Stomach (tissue), 9 donors: ENCODE data around the gene SH3GLB2. TPM values are rescaled to one million over a fixed set of nuclear protein-coding genes. Genes with fewer than 3 reads are reported as not detected.

Experiments used
- DNase-seq, 2 donors: peaks; one replicate each; pipeline versions ENCODE4 v3.0.0 to v3.0.0-alpha.2; 2013 to 2019
- H3K27ac ChIP-seq, 5 donors: fragments of 200-600 bp in 4 of 5; sonication (generic) in 4 of 5; one replicate each; pipeline ENCODE4 v1.5.1; 2013 to 2019; ENCODE audit warnings: mild to moderate bottlenecking in 1 of 5, moderate library complexity in 1 of 5
- H3K27me3 ChIP-seq, 3 donors: fragments of 200-600 bp; sonication (generic); one replicate each; pipeline ENCODE4 v1.5.1; 2017 to 2019; ENCODE audit warnings: mixed run types in 1 of 3
- H3K36me3 ChIP-seq, 4 donors: fragments of 200-600 bp; sonication (generic); 1 replicate in 3 of 4; 2 replicates in 1 of 4; pipeline ENCODE4 v1.5.1; 2016 to 2019
- H3K4me1 ChIP-seq, 4 donors: fragments of 200-600 bp; sonication (generic); one replicate each; pipeline ENCODE4 v1.5.1; 2016 to 2019
- H3K4me3 ChIP-seq, 4 donors: fragments of 200-600 bp; sonication (generic) in 3 of 4; one replicate each; pipeline ENCODE4 v1.5.1; 2016 to 2019; ENCODE audit warnings: mild to moderate bottlenecking in 1 of 4
- H3K9me3 ChIP-seq, 4 donors: fragments of 200-600 bp; sonication (generic); one replicate each; pipeline ENCODE4 v1.5.1; 2016 to 2019
- EP300 ChIP-seq: sonication (generic); formaldehyde crosslinking; IDR thresholded peaks from one replicate; pipeline ENCODE4 v1.6.1; 2017; ENCODE audit warnings: antibody characterized with exemption
- POLR2A ChIP-seq, 4 donors: fragments of 450-650 bp; IDR thresholded peaks; one replicate each; pipeline ENCODE4 v1.6.1; 2016; ENCODE audit warnings: antibody characterized with exemption in 4 of 4, control low read depth in 2 of 4, mild to moderate bottlenecking in 1 of 4, moderate library complexity in 1 of 4
- POLR2AphosphoS5 ChIP-seq, 3 donors: sonication (generic); formaldehyde crosslinking; IDR thresholded peaks; one replicate each; pipeline ENCODE4 v1.6.1; 2016; ENCODE audit warnings: antibody characterized with exemption in 3 of 3
- WGBS, 5 donors: extraction: QIAGEN DNeasy Blood & Tissue Kit in 3 of 5; methylation state at CpG; one replicate each; pipeline versions ENCODE4 v1.1.5 to v1.1.7; 2013 to 2018; 5-methylcytosine and 5-hydroxymethylcytosine counted together
- intact Hi-C: fragments of 100-400 bp; cut with DNase I; formaldehyde crosslinking; loops from one replicate; pipeline ENCODE4 v1.15.1; 2023; ENCODE audit warnings: low total_unique reads
- polyA plus RNA-seq, 3 donors: library from polyadenylated mRNA; stranded (reverse); fragments of 200-250 nt; gene quantifications; one replicate each; pipeline ENCODE4 v1.2.3, GENCODE V29; 2013
- total RNA-seq, 5 donors: library from RNA; depleted of rRNA; stranded (reverse); fragments of >200 nt; gene quantifications; one replicate each; pipeline versions ENCODE4 v1.1.0 to v1.2.3, GENCODE V29; 2014 to 2016
- TF ChIP-seq, protein P1 (sequence below), 7 experiments: fragments of 450-650 bp in 4 of 7; fragments of 200-600 bp in 3 of 7; sonication (generic) in 3 of 7; IDR thresholded peaks; one replicate each; pipeline ENCODE4 v1.5.1; 2016 to 2019; ENCODE audit warnings: antibody characterized with exemption in 7 of 7, control low read depth in 2 of 7, mild to moderate bottlenecking in 1 of 7
- donor health status: healthy with polysubstance abuse.
- donor health status: Bipolar disorder and iron deficiency.
- donor health status: healthy.

The SH3GLB2 gene
- total and polyA plus RNA-seq, 8 donors = 50.5 to 408 (median 110) TPM

GRCh38 chr9:129075996-129076639, 48.0 kb upstream of the SH3GLB2 start:
- Histone ChIP-seq H3K36me3 (peaks cover 0 to 7% (median 6%) of the 10 kb centered on the region in 4 donors), H3K4me3 (no peak overlapping the region), H3K9me3 (no peaks in the 10 kb centered on the region), H3K27me3 (no peaks in the 10 kb centered on the region), H3K27ac (peak overlapping the region; percentile 64 to 81 (median 73)), H3K4me1 (peaks cover 7 to 40% (median 28%) of the 10 kb centered on the region in 4 donors)
- peak in 1 of 3 donors; percentile 58 for TF ChIP-seq POLR2AphosphoS5 (IDR thresholded peaks at IDR 0.05)
- TF ChIP-seq POLR2A (IDR thresholded peaks at IDR 0.05) = no peak
- DNase-seq = peak; percentile 28 to 62
- intact Hi-C loops = no loop called here
- 16 to 66% (median 59%) methylated on average over 7 to 16 of the region's 16 CpGs for WGBS, 5 donors

- peaks cover 0 to 26% (median 25%) of the 10 kb centered on the region in 4 donors for H3K36me3 ChIP-seq
- TF ChIP-seq EP300 = no peak
- TF ChIP-seq, protein P1, sequence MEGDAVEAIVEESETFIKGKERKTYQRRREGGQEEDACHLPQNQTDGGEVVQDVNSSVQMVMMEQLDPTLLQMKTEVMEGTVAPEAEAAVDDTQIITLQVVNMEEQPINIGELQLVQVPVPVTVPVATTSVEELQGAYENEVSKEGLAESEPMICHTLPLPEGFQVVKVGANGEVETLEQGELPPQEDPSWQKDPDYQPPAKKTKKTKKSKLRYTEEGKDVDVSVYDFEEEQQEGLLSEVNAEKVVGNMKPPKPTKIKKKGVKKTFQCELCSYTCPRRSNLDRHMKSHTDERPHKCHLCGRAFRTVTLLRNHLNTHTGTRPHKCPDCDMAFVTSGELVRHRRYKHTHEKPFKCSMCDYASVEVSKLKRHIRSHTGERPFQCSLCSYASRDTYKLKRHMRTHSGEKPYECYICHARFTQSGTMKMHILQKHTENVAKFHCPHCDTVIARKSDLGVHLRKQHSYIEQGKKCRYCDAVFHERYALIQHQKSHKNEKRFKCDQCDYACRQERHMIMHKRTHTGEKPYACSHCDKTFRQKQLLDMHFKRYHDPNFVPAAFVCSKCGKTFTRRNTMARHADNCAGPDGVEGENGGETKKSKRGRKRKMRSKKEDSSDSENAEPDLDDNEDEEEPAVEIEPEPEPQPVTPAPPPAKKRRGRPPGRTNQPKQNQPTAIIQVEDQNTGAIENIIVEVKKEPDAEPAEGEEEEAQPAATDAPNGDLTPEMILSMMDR (IDR thresholded peaks at IDR 0.05) = no peak
- no peak for TF ChIP-seq POLR2A (IDR thresholded peaks at IDR 0.05)
- no peaks in the 10 kb centered on the region for H3K27me3 ChIP-seq
- H3K27ac ChIP-seq = no peak overlapping the region
- intact Hi-C loops = no loop called here
- peaks cover 12 to 48% (median 33%) of the 10 kb centered on the region in 4 donors for H3K4me1 ChIP-seq
- no peak for DNase-seq
- WGBS, 5 donors = 85 to 95% (median 92%) methylated on average over 3 of the region's 3 CpGs
- H3K9me3 ChIP-seq = no peaks in the 10 kb centered on the region
- no peak overlapping the region for H3K4me3 ChIP-seq
Measured at GRCh38 chr9:129074106-129074505, 46.0 kb upstream of the SH3GLB2 start.

- no peaks in the 10 kb centered on the region for H3K9me3 ChIP-seq
- peaks cover 20 to 49% (median 38%) of the 10 kb centered on the region in 4 donors for H3K4me1 ChIP-seq
- intact Hi-C loops = no loop called here
- H3K4me3 ChIP-seq = no peak overlapping the region
- no peak overlapping the region for H3K27ac ChIP-seq
- TF ChIP-seq EP300 = no peak
- TF ChIP-seq POLR2AphosphoS5 (IDR thresholded peaks at IDR 0.05) = no peak
- TF ChIP-seq, protein P1 (IDR thresholded peaks at IDR 0.05) = no peak
- TF ChIP-seq POLR2A (IDR thresholded peaks at IDR 0.05) = no peak
- no peaks in the 10 kb centered on the region for H3K27me3 ChIP-seq
- 84 to 93% (median 87%) methylated on average over 8 of the region's 8 CpGs for WGBS, 5 donors
- peaks cover 2 to 33% (median 32%) of the 10 kb centered on the region in 4 donors for H3K36me3 ChIP-seq
- no peak for DNase-seq
Measured at GRCh38 chr9:129073404-129073803, 45.3 kb upstream of the SH3GLB2 start.

DNA sequence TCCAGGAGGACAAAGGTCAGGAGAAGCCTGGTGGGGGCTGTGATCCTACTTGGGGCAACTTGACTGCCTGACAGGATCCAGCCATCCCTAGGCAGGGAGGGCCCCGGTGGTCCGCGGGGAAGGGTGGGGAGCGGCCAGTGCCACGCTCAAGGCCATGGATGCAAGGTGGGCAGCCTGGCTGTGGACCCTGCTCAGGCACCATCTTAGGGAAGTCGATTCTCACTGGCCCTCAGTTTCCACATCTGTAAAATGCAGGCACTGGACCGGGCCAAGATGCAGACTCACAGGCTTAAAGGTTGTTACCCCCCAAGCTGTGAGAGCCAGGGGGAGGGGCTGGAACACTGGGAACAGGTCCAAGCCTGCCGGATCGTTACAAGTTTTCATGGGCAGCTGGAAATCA, 44.0 kb upstream of the SH3GLB2 start:
- H3K27ac ChIP-seq = no peak overlapping the region
- DNase-seq = no peak
- WGBS, 5 donors = 61 to 73% (median 66%) methylated on average over 8 to 9 of the region's 9 CpGs
- H3K36me3 ChIP-seq = peaks cover 15 to 46% (median 45%) of the 10 kb centered on the region in 4 donors
- no peaks in the 10 kb centered on the region for H3K27me3 ChIP-seq
- no peaks in the 10 kb centered on the region for H3K9me3 ChIP-seq
- H3K4me1 ChIP-seq = peaks cover 20 to 54% (median 43%) of the 10 kb centered on the region in 4 donors
- TF ChIP-seq POLR2A (IDR thresholded peaks at IDR 0.05) (no peak), EP300 (no peak)
- TF ChIP-seq, protein P1 (IDR thresholded peaks at IDR 0.05) = no peak
- intact Hi-C loops = no loop called here
- no peak overlapping the region for H3K4me3 ChIP-seq

DNA sequence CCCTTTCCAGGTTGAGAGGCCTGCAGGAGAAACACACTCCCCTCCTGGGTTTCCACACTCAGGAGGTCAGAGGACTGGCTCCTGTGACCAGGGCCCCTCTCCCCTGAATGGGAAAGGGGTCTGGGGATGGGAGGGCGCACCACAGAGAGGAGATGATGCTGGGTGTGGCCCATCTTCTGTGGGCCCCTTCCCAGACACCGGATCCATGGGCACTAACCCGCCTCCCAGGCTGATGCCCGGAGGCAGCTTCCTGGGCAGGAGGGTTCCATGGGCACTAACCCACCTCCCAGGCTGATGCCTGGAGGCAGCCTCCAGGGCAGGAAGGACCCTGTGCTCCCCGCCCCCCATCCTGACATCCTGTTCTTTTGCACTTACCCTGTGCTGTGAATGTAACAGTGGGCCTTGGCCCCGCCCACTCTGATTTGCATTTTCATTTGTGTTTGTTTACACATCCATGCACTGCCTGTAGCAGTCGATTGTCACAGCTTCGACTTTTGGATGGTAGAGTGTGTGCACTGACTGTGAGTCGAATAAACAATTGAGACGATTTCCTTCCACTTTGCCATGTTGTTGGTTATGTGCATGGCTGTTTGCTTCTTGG, 43.5 kb upstream of the SH3GLB2 start:
- H3K27ac ChIP-seq = no peak overlapping the region
- no peaks in the 10 kb centered on the region for H3K27me3 ChIP-seq
- WGBS, 5 donors = 64 to 77% (median 65%) methylated on average over 10 of the region's 10 CpGs
- intact Hi-C loops = no loop called here
- H3K4me3 ChIP-seq = no peak overlapping the region
- H3K36me3 ChIP-seq = peaks cover 15 to 51% (median 48%) of the 10 kb centered on the region in 4 donors
- H3K4me1 ChIP-seq = peaks cover 20 to 49% (median 42%) of the 10 kb centered on the region in 4 donors
- TF ChIP-seq, protein P1 (IDR thresholded peaks at IDR 0.05) = no peak
- no peak for TF ChIP-seq POLR2A (IDR thresholded peaks at IDR 0.05)
- TF ChIP-seq EP300 = no peak
- TF ChIP-seq POLR2AphosphoS5 (IDR thresholded peaks at IDR 0.05) = no peak
- DNase-seq = peak; percentile 36 to 55
- H3K9me3 ChIP-seq = no peaks in the 10 kb centered on the region
